MG63 (cell line): Measurements from ENCODE around the gene SFSWAP. TPM values are rescaled to one million over a fixed set of nuclear protein-coding genes. Genes with fewer than 3 reads are reported as not detected.
A peak's percentile ranks its signal among the peaks of the same experiment; 100 is the strongest.
"Not testable (repeated sequence)": the region's sequence is repeated elsewhere in the genome, so short reads cannot be mapped to it uniquely, and the experiment has no call there.

ENCODE experiments used
- DNase-seq: peaks from one replicate; pipeline ENCODE4 v3.0.0-alpha.2; 2020
- H3K27me3 ChIP-seq: fragments of 250-450 bp; sonication (Bioruptor Pico); 2 replicates; pipeline ENCODE4 v1.5.1; 2020; ENCODE audit warnings: mild to moderate bottlenecking, moderate library complexity
- H3K36me3 ChIP-seq: fragments of 250-450 bp; sonication (Bioruptor Pico); 2 replicates; pipeline ENCODE4 v1.5.1; 2020; ENCODE audit warnings: mild to moderate bottlenecking, moderate library complexity
- H3K4me3 ChIP-seq: fragments of 250-450 bp; sonication (Bioruptor Pico); 2 replicates; pipeline ENCODE4 v1.5.1; 2020; ENCODE audit warnings: mild to moderate bottlenecking, moderate library complexity
- H3K9me3 ChIP-seq: fragments of 250-450 bp; sonication (Bioruptor Pico); 2 replicates; pipeline ENCODE4 v1.5.1; 2020; ENCODE audit warnings: mild to moderate bottlenecking, moderate library complexity
- total RNA-seq: library from RNA; depleted of rRNA; stranded (reverse); fragments of >200 nt; shearing (Covaris generic); gene quantifications from 2 replicates; pipeline ENCODE4 v1.2.3, GENCODE V29; 2014; ENCODE audit warnings: low replicate concordance

SFSWAP gene
- total RNA-seq, 1 experiment from 2014 or later = 19.3 TPM

GRCh38 chr12:131692431-131692830 lies 18.5 kb upstream of the SFSWAP start:
- H3K9me3 ChIP-seq = no peaks in the 10 kb centered on the region
- no peaks in the 10 kb centered on the region for H3K36me3 ChIP-seq
- no peak overlapping the region for H3K4me3 ChIP-seq
- DNase-seq = no peak
- H3K27me3 ChIP-seq = peaks cover 6% of the 10 kb centered on the region

DNA sequence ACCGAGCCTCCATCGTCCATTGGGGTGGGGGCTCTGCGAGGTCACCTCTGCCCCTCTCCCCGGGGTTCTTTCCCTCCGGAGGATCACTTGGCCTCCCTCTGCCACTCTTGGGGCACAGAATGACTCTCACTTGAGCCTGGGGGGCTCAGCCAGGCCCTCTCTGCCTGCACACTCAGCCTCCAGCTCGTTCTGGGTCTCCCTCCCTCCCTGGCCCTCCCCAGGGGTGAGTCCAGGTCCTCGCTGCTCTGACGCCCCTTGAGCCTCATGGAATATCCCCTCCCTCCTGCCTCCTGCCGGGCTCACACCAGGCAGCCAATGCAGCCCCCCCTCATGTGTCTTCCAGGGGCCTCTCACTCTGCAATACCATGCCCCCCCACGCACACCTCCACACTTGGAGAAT lies 17.7 kb upstream of the SFSWAP start:
- no peak for DNase-seq
- no peak overlapping the region for H3K4me3 ChIP-seq
- H3K9me3 ChIP-seq = no peaks in the 10 kb centered on the region
- peaks cover 6% of the 10 kb centered on the region for H3K27me3 ChIP-seq
- no peaks in the 10 kb centered on the region for H3K36me3 ChIP-seq

DNA sequence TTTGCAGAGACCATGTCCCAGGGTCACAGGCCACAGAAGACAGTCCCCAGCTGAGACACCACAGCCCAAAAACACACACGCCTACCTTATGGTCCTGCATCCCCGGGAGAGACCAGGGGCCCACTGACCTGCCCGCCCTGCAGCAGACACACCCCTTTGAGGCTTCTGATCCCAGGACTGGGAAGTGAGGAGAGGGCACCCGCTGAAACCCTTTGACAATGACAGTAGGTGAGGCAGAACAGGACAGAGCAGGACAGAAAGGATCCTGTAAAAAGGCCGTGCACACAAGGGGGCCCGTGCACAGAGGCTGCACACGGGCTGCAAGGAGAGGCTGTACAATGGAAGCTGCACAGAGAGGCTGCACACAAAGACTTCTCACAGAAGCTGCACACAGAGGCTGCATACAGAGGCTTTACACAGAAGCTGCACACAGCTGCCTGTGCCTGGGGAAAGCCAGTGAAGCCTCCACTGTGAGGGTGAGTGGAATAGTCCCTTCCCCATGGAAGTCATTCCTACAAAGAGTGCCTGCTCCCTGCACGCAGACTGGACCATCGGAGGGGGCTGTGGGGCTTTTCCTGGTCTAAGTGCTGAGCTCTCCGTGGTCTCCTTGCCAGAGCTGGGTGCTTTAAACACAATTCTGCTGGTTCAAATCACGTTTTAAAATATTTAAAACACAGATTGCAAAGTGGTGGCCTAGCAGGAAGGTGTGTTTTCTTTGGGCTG lies 16.6 kb upstream of the SFSWAP start:
- H3K4me3 ChIP-seq = no peak overlapping the region
- no peaks in the 10 kb centered on the region for H3K36me3 ChIP-seq
- peaks cover 6% of the 10 kb centered on the region for H3K27me3 ChIP-seq
- H3K9me3 ChIP-seq = no peaks in the 10 kb centered on the region
- DNase-seq = no peak

DNA sequence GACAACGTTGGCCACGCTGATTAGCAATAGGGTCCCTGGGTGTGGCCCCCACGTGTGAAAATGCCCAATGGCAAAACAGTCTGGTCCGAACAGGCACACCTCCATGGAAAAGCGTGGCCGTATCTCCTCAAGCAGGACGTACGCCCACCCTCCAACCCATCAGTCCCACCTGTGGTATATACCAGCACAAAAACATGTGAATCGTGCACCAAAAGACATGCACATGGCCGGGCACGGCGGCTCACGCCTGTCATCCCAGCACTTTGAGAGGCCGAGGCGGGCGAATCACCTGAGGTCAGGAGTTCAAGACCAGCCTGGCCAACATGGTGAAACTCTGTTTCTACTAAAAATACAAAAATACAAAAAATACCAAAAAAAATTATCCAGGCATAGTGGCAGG lies 14.9 kb upstream of the SFSWAP start:
- peaks cover 10% of the 10 kb centered on the region; the same call in 1 of the 2 replicates for H3K27me3 ChIP-seq
- H3K4me3 ChIP-seq = no peak overlapping the region
- H3K36me3 ChIP-seq = no peaks in the 10 kb centered on the region
- no peak for DNase-seq
- no peaks in the 10 kb centered on the region for H3K9me3 ChIP-seq

DNA sequence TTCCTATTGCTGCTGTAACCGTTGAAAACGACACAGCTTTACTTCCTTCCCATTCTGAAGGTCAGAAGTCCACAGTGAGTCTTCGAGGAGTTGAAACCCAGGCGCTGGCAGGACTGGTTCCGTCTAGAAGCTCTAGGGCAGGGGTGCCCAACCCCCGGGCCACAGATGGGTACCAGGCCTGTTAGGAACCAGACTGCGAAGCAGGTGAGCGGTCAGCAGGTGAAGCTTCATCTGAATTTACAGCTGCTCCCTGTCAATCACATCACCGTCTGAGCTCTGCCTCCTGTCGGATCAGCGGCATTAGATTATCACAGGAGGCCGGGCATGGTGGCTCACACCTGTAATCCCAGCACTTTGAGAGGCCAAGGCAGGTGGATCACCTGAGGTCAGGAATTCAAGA lies 12.6 kb upstream of the SFSWAP start:
- no peak overlapping the region for H3K4me3 ChIP-seq
- H3K27me3 ChIP-seq = peaks cover 10% of the 10 kb centered on the region
- DNase-seq = no peak
- H3K36me3 ChIP-seq = no peaks in the 10 kb centered on the region
- no peaks in the 10 kb centered on the region; the same call in 1 of the 2 replicates for H3K9me3 ChIP-seq

GRCh38 chr12:131699434-131699833 lies 11.5 kb upstream of the SFSWAP start:
- no peak overlapping the region for H3K4me3 ChIP-seq
- H3K9me3 ChIP-seq = peaks cover 6% of the 10 kb centered on the region
- DNase-seq = no peak
- no peaks in the 10 kb centered on the region for H3K36me3 ChIP-seq
- H3K27me3 ChIP-seq = peaks cover 10% of the 10 kb centered on the region

DNA sequence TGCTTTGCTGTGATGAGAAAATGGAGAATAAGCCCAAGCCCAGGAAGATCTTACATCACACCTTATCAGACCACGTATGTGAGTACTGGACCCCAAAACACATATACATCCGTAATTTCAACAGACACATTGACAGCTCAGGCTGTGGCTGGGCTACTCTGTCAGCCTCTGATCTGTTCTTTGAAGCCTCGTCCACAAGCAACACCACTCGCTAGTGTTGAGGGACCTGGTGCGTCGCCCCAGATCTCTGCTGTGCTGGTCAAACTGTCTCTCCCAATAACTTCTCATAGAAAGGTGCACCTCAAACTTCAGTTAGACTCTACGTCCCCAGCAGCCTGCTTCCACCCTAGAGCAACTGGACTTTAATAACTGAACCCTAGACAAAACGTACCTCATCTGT lies 10.6 kb upstream of the SFSWAP start:
- Histone ChIP-seq H3K36me3 (no peaks in the 10 kb centered on the region), H3K9me3 (peaks cover 10% of the 10 kb centered on the region), H3K4me3 (no peak overlapping the region), H3K27me3 (peaks cover 10% of the 10 kb centered on the region)
- DNase-seq = no peak

DNA sequence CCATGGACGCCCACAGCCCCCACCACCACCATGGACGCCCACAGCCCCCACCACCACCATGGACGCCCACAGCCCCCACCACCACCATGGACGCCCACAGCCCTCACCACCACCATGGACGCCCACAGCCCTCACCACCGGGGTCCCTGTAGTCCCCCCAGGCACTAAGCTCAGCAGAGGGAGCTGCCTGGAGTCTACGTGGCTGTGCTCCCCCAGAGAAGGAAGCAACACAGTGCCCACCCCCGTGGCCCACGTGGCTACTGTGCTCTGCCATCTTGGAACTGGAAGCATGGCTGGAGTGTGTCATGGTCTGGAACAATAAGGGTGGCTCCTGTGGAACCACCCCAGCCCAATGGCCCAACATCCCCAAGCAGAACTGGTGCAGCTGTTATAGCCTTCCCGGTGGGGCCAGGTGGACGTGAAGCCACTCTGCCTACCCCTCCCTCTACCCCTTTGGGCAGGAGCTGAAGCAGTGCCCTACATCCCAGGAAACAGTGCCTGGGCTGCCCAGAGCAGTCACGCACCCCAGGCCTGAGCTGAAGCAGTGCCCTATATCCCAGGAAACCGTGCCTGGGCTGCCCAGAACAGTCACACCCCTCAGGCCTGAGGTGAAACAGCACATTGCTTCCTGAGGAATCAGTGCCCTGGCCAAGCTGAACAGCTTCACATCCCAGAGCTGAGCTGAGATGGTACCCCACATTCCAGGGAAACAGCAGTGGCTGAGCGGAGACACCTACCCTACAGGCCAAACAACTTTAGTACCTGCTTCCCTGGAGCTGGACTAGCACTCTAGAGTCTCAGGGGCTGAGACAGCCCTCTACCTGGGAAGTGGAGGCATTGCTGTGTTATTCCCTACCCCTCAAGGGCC lies 9.0 kb upstream of the SFSWAP start:
- no peak for DNase-seq
- H3K4me3 ChIP-seq = no peak overlapping the region

GRCh38 chr12:131702573-131702877 lies 8.4 kb upstream of the SFSWAP start:
- Histone ChIP-seq H3K4me3 (no peak overlapping the region), H3K9me3 (peaks cover 14% of the 10 kb centered on the region), H3K36me3 (no peaks in the 10 kb centered on the region), H3K27me3 (peaks cover 4% of the 10 kb centered on the region)
- no peak for DNase-seq

More for the DNA sequence above, 9.0 kb upstream of the SFSWAP start:
- Histone ChIP-seq H3K9me3 (peaks cover 14% of the 10 kb centered on the region), H3K36me3 (no peaks in the 10 kb centered on the region), H3K27me3 (peaks cover 5% of the 10 kb centered on the region)

DNA sequence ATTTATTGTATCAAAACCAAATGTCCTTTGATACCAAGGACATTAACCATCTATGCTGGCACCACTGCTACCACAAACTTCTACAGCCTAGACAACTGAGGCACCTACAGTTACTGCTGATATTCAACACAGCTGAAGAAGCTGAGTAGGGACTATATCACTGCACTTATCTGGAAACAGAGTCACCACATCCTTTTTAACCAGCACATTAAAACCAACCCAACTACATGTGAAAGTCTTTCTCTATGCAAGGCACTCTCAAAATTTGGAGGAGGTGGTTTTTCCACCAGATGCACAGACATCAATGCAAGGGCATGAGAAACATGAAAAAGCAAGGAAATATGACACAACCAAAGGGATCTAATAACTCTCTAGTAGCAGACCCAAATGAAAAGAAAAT lies 7.7 kb upstream of the SFSWAP start:
- Histone ChIP-seq H3K36me3 (no peaks in the 10 kb centered on the region), H3K9me3 (peaks cover 14% of the 10 kb centered on the region), H3K4me3 (no peak overlapping the region), H3K27me3 (peaks cover 4% of the 10 kb centered on the region)
- no peak for DNase-seq

- no peaks in the 10 kb centered on the region for H3K36me3 ChIP-seq
- H3K4me3 ChIP-seq = no peak overlapping the region
- peaks cover 16% of the 10 kb centered on the region for H3K9me3 ChIP-seq
- DNase-seq = no peak
- H3K27me3 ChIP-seq = peaks cover 4% of the 10 kb centered on the region
Measured at GRCh38 chr12:131704509-131704908, 6.4 kb upstream of the SFSWAP start.

- H3K9me3 ChIP-seq = peaks cover 22% of the 10 kb centered on the region
- DNase-seq, H3K36me3 ChIP-seq, H3K4me3 ChIP-seq, H3K27me3 ChIP-seq: not testable (repeated sequence)
Measured at GRCh38 chr12:131706709-131707108, 4.2 kb upstream of the SFSWAP start.

DNA sequence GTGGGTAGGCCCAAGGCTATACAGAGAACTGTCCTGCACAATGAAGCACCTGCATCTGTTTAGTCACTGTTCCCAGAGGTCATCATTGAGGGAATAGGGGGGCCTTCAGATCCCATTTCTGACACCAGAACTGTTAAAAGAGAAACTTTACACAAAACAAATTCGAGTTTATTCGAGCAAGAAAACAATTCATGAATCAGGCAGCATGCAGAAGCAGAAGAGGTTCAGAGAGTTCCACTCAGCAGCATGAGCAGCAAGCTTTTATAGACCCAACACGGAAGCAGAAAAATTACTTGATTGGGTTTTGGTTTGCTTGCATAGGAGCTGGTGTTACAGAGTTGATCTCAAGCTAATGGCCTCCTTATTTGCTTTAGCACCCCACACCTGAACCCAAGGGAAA lies 1.7 kb upstream of the SFSWAP start:
- Histone ChIP-seq H3K27me3 (no peaks in the 10 kb centered on the region), H3K4me3 (no peak overlapping the region; the same call in 1 of the 2 replicates), H3K9me3 (peaks cover 19% of the 10 kb centered on the region), H3K36me3 (peaks cover 19% of the 10 kb centered on the region)
- no peak for DNase-seq

DNA sequence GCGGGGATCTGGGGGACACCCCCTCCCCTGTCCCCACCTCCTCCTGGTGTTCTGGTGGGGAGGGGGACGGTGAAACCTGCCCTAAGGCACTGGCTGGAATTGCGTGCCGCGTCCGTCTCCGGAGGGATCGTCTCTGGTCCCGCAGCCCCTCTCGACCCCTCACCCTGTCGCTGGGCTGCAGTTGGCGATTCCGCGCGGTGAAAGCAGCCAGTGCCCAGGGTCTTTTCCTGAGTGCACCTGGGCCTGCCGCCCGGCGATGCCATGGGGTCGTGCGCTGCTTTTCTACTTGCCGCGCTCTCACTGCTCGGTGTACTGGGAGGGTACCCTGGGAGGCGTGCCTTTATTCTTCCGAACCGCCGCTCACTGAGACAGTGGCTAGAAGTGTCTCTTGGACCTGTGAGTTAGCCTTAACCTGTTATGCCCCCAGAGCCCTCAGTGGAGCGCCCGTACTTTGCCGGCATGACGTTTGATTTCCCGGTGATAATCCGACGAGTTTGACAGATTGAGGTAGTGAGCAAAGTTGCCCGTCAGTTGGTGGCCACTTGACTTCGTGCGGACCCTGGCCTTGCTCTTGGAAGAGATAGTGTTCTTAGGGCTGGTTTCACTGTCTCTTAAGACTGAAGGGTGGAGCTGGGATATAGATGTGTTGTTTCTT lies 788 bp downstream of the SFSWAP start:
- Histone ChIP-seq H3K4me3 (peak overlapping the region; percentile 98), H3K9me3 (peaks cover 9% of the 10 kb centered on the region; the same call in 1 of the 2 replicates), H3K36me3 (peaks cover 43% of the 10 kb centered on the region), H3K27me3 (no peaks in the 10 kb centered on the region)
- no peak for DNase-seq

GRCh38 chr12:131713349-131713748 lies 2.5 kb downstream of the SFSWAP start:
- Histone ChIP-seq H3K36me3 (peaks cover 60% of the 10 kb centered on the region), H3K9me3 (peaks cover 9% of the 10 kb centered on the region; the same call in 1 of the 2 replicates), H3K27me3 (no peaks in the 10 kb centered on the region), H3K4me3 (no peak overlapping the region; the same call in 1 of the 2 replicates)
- DNase-seq = no peak

DNA sequence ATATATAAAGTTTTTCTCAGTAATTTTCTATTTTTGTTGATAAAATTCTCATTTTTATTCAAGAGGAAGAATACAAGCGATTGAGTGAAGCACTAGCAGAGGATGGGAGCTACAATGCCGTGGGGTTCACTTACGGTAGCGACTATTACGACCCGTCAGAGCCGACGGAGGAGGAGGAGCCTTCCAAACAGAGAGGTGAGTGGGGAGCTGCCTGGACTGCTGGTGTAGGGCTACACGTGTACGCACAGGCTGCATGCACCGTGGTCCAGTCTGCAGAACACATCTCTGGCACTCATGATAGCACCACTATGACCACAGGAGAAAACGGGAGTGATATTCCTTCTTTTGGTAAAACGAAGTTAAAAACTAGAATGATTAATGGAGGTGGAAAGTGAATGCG lies 3.9 kb downstream of the SFSWAP start:
- H3K4me3 ChIP-seq = no peak overlapping the region
- DNase-seq = no peak
- H3K27me3 ChIP-seq = no peaks in the 10 kb centered on the region
- H3K9me3 ChIP-seq = peaks cover 4% of the 10 kb centered on the region; the same call in 1 of the 2 replicates
- H3K36me3 ChIP-seq = peaks cover 74% of the 10 kb centered on the region

- Histone ChIP-seq H3K9me3 (no peaks in the 10 kb centered on the region), H3K36me3 (peaks cover 89% of the 10 kb centered on the region), H3K4me3 (no peak overlapping the region), H3K27me3 (no peaks in the 10 kb centered on the region)
- no peak for DNase-seq
Measured at GRCh38 chr12:131716282-131716681, 5.4 kb downstream of the SFSWAP start.
